HepG2 (cell line): ENCODE results near the gene PIANP. TPM values are rescaled to one million over a fixed set of nuclear protein-coding genes. Genes with fewer than 3 reads are reported as not detected.

Source experiments
- CENPX ChIP-seq: sonication (generic); formaldehyde crosslinking; IDR thresholded peaks from 2 replicates; pipeline ENCODE4 v1.9.0; 2021; ENCODE audit warnings: mild to moderate bottlenecking, missing genetic modification reagents, moderate library complexity
- DPF2 ChIP-seq: sonication (generic); formaldehyde crosslinking; IDR thresholded peaks from 2 replicates; pipeline ENCODE4 v1.4.0; 2020; ENCODE audit warnings: mild to moderate bottlenecking, low read depth, missing genetic modification reagents, borderline replicate concordance
- EEA1 ChIP-seq: sonication (generic); formaldehyde crosslinking; IDR thresholded peaks from 2 replicates; pipeline ENCODE4 v1.5.1; 2020; ENCODE audit warnings: mild to moderate bottlenecking, missing genetic modification reagents, borderline replicate concordance
- GFI1 ChIP-seq: sonication (generic); formaldehyde crosslinking; IDR thresholded peaks from 2 replicates; pipeline ENCODE4 v1.5.0; 2020; ENCODE audit warnings: missing genetic modification reagents, mild to moderate bottlenecking, borderline replicate concordance
- JDP2 ChIP-seq: sonication (generic); formaldehyde crosslinking; IDR thresholded peaks from 2 replicates; pipeline ENCODE4 v1.8.1; 2022; ENCODE audit warnings: missing genetic modification reagents, borderline replicate concordance
- JUN ChIP-seq: sonication (generic); formaldehyde crosslinking; IDR thresholded peaks from 2 replicates; pipeline ENCODE4 v1.4.0; 2020; ENCODE audit warnings: mild to moderate bottlenecking, missing genetic modification reagents
- KLF12 ChIP-seq: sonication (generic); formaldehyde crosslinking; IDR thresholded peaks from 2 replicates; pipeline ENCODE4 v1.4.0; 2020; ENCODE audit warnings: missing genetic modification reagents, borderline replicate concordance
- NCOR1 ChIP-seq: fragments of 200-600 bp; sonication (generic); IDR thresholded peaks from 2 replicates; pipeline ENCODE4 v1.7.0; 2017; ENCODE audit warnings: antibody characterized with exemption, low read length, borderline replicate concordance
- PAF1 ChIP-seq: IDR thresholded peaks from 2 replicates; pipeline ENCODE4 v1.6.1; 2016; ENCODE audit warnings: missing genetic modification reagents, missing compliant biosample characterization
- RFXANK ChIP-seq: IDR thresholded peaks from 2 replicates; pipeline ENCODE4 v1.6.1; 2016
- SMARCC2 ChIP-seq: fragments of 450-650 bp; IDR thresholded peaks from 2 replicates; pipeline ENCODE4 v1.6.1; 2017; ENCODE audit warnings: antibody characterized with exemption, mild to moderate bottlenecking
- SYNCRIP ChIP-seq: fragments of 200-400 bp; formaldehyde crosslinking; IDR thresholded peaks from 2 replicates; pipeline ENCODE4 v1.6.1; 2018; ENCODE audit warnings: mild to moderate bottlenecking, low read depth, low read length; ENCODE audit not compliant: insufficient read depth
- ZBTB25 ChIP-seq: IDR thresholded peaks from 2 replicates; pipeline ENCODE4 v1.6.1; 2018; ENCODE audit warnings: missing genetic modification reagents
- ZBTB40 ChIP-seq, 2 experiments: fragments of 450-650 bp in 1 of 2; sonication (generic) in 1 of 2; formaldehyde crosslinking in 1 of 2; IDR thresholded peaks; 2 replicates each; pipeline versions ENCODE4 v1.6.1 to v1.8.0; 2016 to 2022; ENCODE audit warnings: antibody characterized with exemption in 1 of 2, mild to moderate bottlenecking in 1 of 2, missing genetic modification reagents in 1 of 2
- ZKSCAN1 ChIP-seq: fragments of 150-350 bp; IDR thresholded peaks from 2 replicates; pipeline ENCODE4 v1.6.1; 2014; ENCODE audit warnings: low read length
- ZNF260 ChIP-seq: sonication (generic); formaldehyde crosslinking; IDR thresholded peaks from 2 replicates; pipeline ENCODE4 v1.4.0; 2020; ENCODE audit warnings: missing genetic modification reagents, low read depth, mild to moderate bottlenecking, borderline replicate concordance
- ZNF317 ChIP-seq: sonication (generic); formaldehyde crosslinking; IDR thresholded peaks from 2 replicates; pipeline ENCODE4 v1.5.0; 2020; ENCODE audit warnings: mild to moderate bottlenecking, missing genetic modification reagents
- ZNF619 ChIP-seq: sonication (generic); formaldehyde crosslinking; IDR thresholded peaks from 2 replicates; pipeline ENCODE4 v1.4.0; 2020; ENCODE audit warnings: mild to moderate bottlenecking, missing genetic modification reagents
- ZNF670 ChIP-seq: sonication (generic); formaldehyde crosslinking; IDR thresholded peaks from 2 replicates; pipeline ENCODE4 v1.8.0; 2022; ENCODE audit warnings: mild to moderate bottlenecking, missing genetic modification reagents, borderline replicate concordance
- ZNF891 ChIP-seq: sonication (generic); formaldehyde crosslinking; IDR thresholded peaks from 2 replicates; pipeline ENCODE4 v1.5.0; 2020; ENCODE audit warnings: mild to moderate bottlenecking, missing genetic modification reagents
- polyA plus RNA-seq, 8 experiments: library from polyadenylated mRNA; depleted of rRNA in 3 of 8; stranded (reverse) in 7 of 8; unstranded in 1 of 8; fragments of >200 nt; fragmentation: Illumina TruSeq in 4 of 8; extraction: Trizol in 4 of 8; gene quantifications; 2 replicates each; pipeline versions ENCODE4 v1.2.1 to v1.2.3, GENCODE V29; 2011 to 2016; ENCODE audit warnings: low read depth in 4 of 8, missing spikeins in 1 of 8, mixed read lengths in 1 of 8; ENCODE audit not compliant: insufficient read depth in 1 of 8
- total RNA-seq, 5 experiments: library from RNA; depleted of rRNA; stranded (reverse); fragments of >200 nt; fragmentation: Illumina TruSeq; extraction: Trizol; gene quantifications; 2 replicates each; pipeline ENCODE4 v1.2.3, GENCODE V29; 2016; ENCODE audit warnings: low read depth in 1 of 5

PIANP gene
- total and polyA plus RNA-seq, 2 of the 13 experiments (the other 11 are each of a cell fraction or from before 2014, with no cell fraction given): not detected

- TF ChIP-seq JDP2 (CRISPR knock-in tag): no peak; the same call in 1 of the 2 replicates
- TF ChIP-seq ZNF317 (CRISPR knock-in tag): no peak
- TF ChIP-seq CENPX (CRISPR knock-in tag): no peak
- peak; percentile 72; the same call in 1 of the 2 replicates for TF ChIP-seq ZBTB25 (CRISPR knock-in tag)
- 0 out of 2 replicates have a peak, but pooled peaks have one; percentile 16 for TF ChIP-seq SMARCC2
- peak; percentile 53; the same call in 1 of the 2 replicates for TF ChIP-seq NCOR1
- TF ChIP-seq KLF12: peak; percentile 59; the same call in 1 of the 2 replicates
- TF ChIP-seq PAF1 (CRISPR knock-in tag): no peak
- 0 out of 2 replicates have a peak, but pooled peaks have one; percentile 26 for TF ChIP-seq JUN
- TF ChIP-seq RFXANK (CRISPR knock-in tag): 0 out of 2 replicates have a peak, but pooled peaks have one; percentile 54
- TF ChIP-seq SYNCRIP: no peak
- peak; percentile 72 for TF ChIP-seq GFI1
- no peak for TF ChIP-seq ZNF619
- no peak for TF ChIP-seq EEA1 (CRISPR knock-in tag)
- TF ChIP-seq ZNF260 (CRISPR knock-in tag): no peak
- no peak for TF ChIP-seq ZNF891 (CRISPR knock-in tag)
- TF ChIP-seq DPF2: no peak
- no peak for TF ChIP-seq ZNF670 (CRISPR knock-in tag)
- TF ChIP-seq ZKSCAN1: no peak
- TF ChIP-seq ZBTB40 (IDR thresholded peaks at IDR 0.05): peak; percentile 96
- peak; percentile 97 for TF ChIP-seq ZBTB40 (CRISPR knock-in tag; IDR thresholded peaks at IDR 0.05)
Measured at GRCh38 chr12:6662906-6663742, 37.5 kb downstream of the PIANP start, which contains the start of gene ING4 (continued).
